Mononuclear cell (primary cell): ENCODE data around the gene RFX4. TPM values are rescaled to one million over a fixed set of nuclear protein-coding genes. Genes with fewer than 3 reads are reported as not detected.

Source experiments
- H3K27me3 ChIP-seq: 2 replicates; pipeline ENCODE4 v1.6.0; 2011; ENCODE audit warnings: low read length, control low read depth; ENCODE audit not compliant: insufficient read depth
- H3K4me1 ChIP-seq: 2 replicates; pipeline ENCODE4 v1.5.1; 2011; ENCODE audit warnings: mild to moderate bottlenecking, low read length, control low read depth; ENCODE audit not compliant: insufficient read depth
- H3K4me3 ChIP-seq: 2 replicates; pipeline ENCODE4 v1.5.1; 2011; ENCODE audit warnings: mild to moderate bottlenecking, low read length, moderate library complexity
- H3K9me3 ChIP-seq: 2 replicates; pipeline ENCODE4 v1.5.1; 2011; ENCODE audit warnings: low read depth, mild to moderate bottlenecking, control low read depth, low read length
- total RNA-seq: library from RNA; depleted of rRNA; stranded (reverse); fragments of >200 nt; gene quantifications from one replicate; pipeline ENCODE4 v1.2.3, GENCODE V29; 2012

The RFX4 gene
- total RNA-seq, 1 donor: not detected

GRCh38 chr12:106739318-106739717 is 156.5 kb downstream of the RFX4 start:
- no peak overlapping the region for H3K4me3 ChIP-seq
- H3K9me3 ChIP-seq: no peaks in the 10 kb centered on the region
- H3K27me3 ChIP-seq: peaks cover 21% of the 10 kb centered on the region
- H3K4me1 ChIP-seq: no peaks in the 10 kb centered on the region

DNA sequence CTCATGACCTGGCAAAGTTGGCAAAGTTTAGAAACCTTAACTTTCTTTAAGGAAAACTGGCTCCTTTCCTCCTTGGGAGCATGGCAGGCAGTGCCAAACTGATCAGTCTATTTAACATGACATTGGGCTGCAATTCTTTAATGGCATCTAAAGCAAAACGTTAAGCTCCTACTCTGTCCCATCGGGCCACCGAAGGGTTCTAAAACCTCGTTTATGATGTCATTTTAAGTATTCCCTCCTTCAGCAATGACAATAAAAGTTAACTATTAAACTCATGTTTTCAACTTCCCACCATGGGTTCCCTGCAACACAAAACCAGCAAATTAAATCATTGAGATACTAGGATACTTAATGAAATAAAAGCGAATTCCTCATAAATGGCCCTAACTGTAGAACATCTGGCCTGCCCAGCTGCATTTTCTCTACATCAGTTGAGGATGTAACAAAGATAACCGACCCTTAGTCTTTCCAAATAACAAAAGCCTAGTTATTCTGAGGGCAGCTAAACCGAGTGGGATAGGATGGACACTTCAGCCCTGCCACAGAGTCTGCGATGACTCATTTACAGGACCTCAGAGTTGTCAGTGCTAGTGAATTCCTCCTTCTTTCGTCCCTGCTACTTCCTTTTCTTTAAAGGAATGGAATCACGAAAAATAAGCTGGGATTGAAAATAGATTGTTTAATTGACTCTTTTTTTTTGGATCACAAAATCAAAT is 157.2 kb downstream of the RFX4 start:
- peaks cover 21% of the 10 kb centered on the region for H3K27me3 ChIP-seq
- H3K9me3 ChIP-seq: no peaks in the 10 kb centered on the region
- no peaks in the 10 kb centered on the region for H3K4me1 ChIP-seq
- no peak overlapping the region for H3K4me3 ChIP-seq

- Histone ChIP-seq H3K4me3 (no peak overlapping the region), H3K9me3 (no peaks in the 10 kb centered on the region), H3K27me3 (peaks cover 21% of the 10 kb centered on the region), H3K4me1 (no peaks in the 10 kb centered on the region)
Observed at GRCh38 chr12:106740818-106741217, 158.0 kb downstream of the RFX4 start.

DNA sequence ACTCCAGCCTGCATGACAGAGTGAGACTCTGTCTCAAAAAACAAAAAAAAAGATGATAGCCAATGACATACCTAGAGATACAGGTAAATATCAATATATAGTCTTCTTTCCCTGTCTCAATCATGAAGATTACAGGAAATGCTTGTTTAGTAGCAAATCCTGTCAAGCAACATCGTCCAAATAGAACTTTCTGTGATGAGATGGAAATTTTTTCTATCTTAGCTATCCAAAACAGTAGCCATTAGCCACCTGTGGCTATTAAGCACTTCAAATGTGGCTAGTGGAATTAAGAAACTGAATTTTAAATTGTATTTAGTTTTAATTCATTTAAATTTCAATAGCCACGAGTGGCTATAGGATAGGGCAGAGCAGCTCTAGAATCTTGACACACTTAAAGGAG is 158.4 kb downstream of the RFX4 start:
- Histone ChIP-seq H3K9me3 (no peaks in the 10 kb centered on the region), H3K27me3 (peaks cover 21% of the 10 kb centered on the region), H3K4me1 (no peaks in the 10 kb centered on the region), H3K4me3 (no peak overlapping the region)

GRCh38 chr12:106743270-106743988 is 160.6 kb downstream of the RFX4 start:
- Histone ChIP-seq H3K4me3 (no peak overlapping the region), H3K4me1 (peaks cover 15% of the 10 kb centered on the region), H3K27me3 (peaks cover 21% of the 10 kb centered on the region), H3K9me3 (no peaks in the 10 kb centered on the region)

- H3K27me3 ChIP-seq: peaks cover 21% of the 10 kb centered on the region
- no peaks in the 10 kb centered on the region for H3K9me3 ChIP-seq
- H3K4me1 ChIP-seq: peaks cover 18% of the 10 kb centered on the region
- no peak overlapping the region for H3K4me3 ChIP-seq
Observed at GRCh38 chr12:106744600-106744999, 161.8 kb downstream of the RFX4 start.

- no peaks in the 10 kb centered on the region for H3K9me3 ChIP-seq
- H3K27me3 ChIP-seq: peaks cover 21% of the 10 kb centered on the region
- peaks cover 18% of the 10 kb centered on the region for H3K4me1 ChIP-seq
- no peak overlapping the region for H3K4me3 ChIP-seq
Observed at GRCh38 chr12:106745181-106745745, 162.5 kb downstream of the RFX4 start.

DNA sequence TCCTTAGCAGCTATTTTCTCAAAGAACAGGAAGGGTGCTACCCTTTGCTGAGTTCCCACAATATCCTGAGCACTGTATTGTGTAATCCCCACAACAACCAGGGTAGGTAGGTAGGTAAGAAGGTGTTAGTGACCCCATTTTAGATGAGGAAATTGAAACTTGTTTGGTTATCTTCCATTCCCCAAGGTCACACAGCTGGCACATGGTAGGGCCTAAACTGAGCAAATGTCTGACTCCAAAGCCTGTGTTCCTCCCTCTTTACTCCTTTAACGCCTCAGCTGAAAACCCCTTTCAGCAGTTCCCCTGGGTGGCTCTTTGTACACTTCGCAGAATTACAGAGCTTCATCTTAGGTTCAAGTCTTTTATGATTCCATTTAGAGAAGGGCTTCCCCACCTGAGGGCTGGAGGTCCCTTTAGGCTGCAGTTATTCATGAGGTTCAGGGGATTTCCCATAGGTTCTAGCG is 165.2 kb downstream of the RFX4 start:
- no peak overlapping the region for H3K4me3 ChIP-seq
- H3K4me1 ChIP-seq: peaks cover 18% of the 10 kb centered on the region
- H3K27me3 ChIP-seq: peaks cover 8% of the 10 kb centered on the region
- no peaks in the 10 kb centered on the region for H3K9me3 ChIP-seq

GRCh38 chr12:106750524-106750923 is 167.7 kb downstream of the RFX4 start:
- Histone ChIP-seq H3K9me3 (no peaks in the 10 kb centered on the region), H3K4me3 (no peak overlapping the region), H3K27me3 (no peaks in the 10 kb centered on the region), H3K4me1 (peaks cover 27% of the 10 kb centered on the region)

DNA sequence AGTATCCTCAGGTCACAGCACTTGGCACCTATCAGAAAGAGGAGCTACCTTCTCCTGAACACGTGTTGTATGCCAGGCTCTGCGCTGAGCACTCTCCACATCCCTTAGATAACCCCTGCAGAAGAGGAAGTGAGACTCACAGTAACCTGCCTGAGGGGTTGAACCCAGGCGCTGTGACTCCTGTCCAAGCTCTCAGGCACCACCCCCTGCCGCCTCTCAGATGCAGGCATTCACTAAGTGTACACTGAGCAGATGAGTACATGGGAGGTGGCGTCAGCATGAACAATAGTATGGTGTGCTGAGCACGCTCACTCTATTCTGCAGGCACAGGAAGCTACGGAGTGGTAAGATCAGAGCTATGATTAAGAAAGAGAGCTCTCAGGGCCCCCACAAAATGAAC is 170.7 kb downstream of the RFX4 start:
- H3K4me3 ChIP-seq: no peak overlapping the region
- H3K9me3 ChIP-seq: no peaks in the 10 kb centered on the region
- H3K27me3 ChIP-seq: no peaks in the 10 kb centered on the region

DNA sequence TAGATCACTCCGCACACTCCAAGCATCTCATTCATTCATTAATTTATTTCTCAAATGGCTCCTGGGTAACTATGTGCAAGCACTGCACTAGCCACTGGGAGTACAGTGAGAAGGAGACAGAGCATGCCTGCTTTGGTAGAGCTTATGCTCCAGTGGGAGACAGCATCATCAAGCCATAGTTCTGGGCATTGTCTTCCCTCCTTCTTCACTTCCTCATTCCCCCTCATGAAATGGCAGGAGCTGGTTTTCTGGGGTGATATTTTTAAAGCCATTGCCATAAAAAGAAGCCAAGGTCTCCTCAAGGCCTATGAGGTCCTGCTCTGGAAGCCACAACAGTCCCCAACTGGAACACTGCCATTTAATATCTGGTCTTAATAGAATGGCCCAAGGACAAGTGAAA is 171.5 kb downstream of the RFX4 start:
- no peaks in the 10 kb centered on the region for H3K9me3 ChIP-seq
- H3K27me3 ChIP-seq: no peaks in the 10 kb centered on the region
- peaks cover 12% of the 10 kb centered on the region for H3K4me1 ChIP-seq
- no peak overlapping the region for H3K4me3 ChIP-seq

More for the DNA sequence above, 170.7 kb downstream of the RFX4 start:
- H3K4me1 ChIP-seq: peaks cover 12% of the 10 kb centered on the region

GRCh38 chr12:106757623-106758348 is 175.0 kb downstream of the RFX4 start:
- H3K27me3 ChIP-seq: no peaks in the 10 kb centered on the region

GRCh38 chr12:106758349-106759110 is 175.7 kb downstream of the RFX4 start:
- Histone ChIP-seq H3K27me3 (no peaks in the 10 kb centered on the region), H3K4me1 (peaks cover 26% of the 10 kb centered on the region), H3K9me3 (no peaks in the 10 kb centered on the region), H3K4me3 (no peak overlapping the region)

More at GRCh38 chr12:106757623-106758348, 175.0 kb downstream of the RFX4 start:
- H3K9me3 ChIP-seq: no peaks in the 10 kb centered on the region
- peaks cover 26% of the 10 kb centered on the region for H3K4me1 ChIP-seq
- H3K4me3 ChIP-seq: no peak overlapping the region

- H3K27me3 ChIP-seq: no peaks in the 10 kb centered on the region
- H3K4me3 ChIP-seq: no peak overlapping the region
- no peaks in the 10 kb centered on the region for H3K9me3 ChIP-seq
- peaks cover 17% of the 10 kb centered on the region for H3K4me1 ChIP-seq
Observed at GRCh38 chr12:106759526-106760183, 176.9 kb downstream of the RFX4 start.
